ENCODE data around the gene ZFHX3.

Gene ZFHX3

GRCh38 chr16:72894293-72895151, 153.4 kb downstream of the ZFHX3 start:
- H3K27ac ChIP-seq: no peak overlapping the region
- TF ChIP-seq ZFX (IDR thresholded peaks at IDR 0.05): no peak
- TF ChIP-seq, protein P1, sequence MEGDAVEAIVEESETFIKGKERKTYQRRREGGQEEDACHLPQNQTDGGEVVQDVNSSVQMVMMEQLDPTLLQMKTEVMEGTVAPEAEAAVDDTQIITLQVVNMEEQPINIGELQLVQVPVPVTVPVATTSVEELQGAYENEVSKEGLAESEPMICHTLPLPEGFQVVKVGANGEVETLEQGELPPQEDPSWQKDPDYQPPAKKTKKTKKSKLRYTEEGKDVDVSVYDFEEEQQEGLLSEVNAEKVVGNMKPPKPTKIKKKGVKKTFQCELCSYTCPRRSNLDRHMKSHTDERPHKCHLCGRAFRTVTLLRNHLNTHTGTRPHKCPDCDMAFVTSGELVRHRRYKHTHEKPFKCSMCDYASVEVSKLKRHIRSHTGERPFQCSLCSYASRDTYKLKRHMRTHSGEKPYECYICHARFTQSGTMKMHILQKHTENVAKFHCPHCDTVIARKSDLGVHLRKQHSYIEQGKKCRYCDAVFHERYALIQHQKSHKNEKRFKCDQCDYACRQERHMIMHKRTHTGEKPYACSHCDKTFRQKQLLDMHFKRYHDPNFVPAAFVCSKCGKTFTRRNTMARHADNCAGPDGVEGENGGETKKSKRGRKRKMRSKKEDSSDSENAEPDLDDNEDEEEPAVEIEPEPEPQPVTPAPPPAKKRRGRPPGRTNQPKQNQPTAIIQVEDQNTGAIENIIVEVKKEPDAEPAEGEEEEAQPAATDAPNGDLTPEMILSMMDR (conservative IDR thresholded peaks at IDR 0.05): no peak

- TF ChIP-seq, protein P1 (conservative IDR thresholded peaks at IDR 0.05): no peak
- no peak for TF ChIP-seq ZFX (IDR thresholded peaks at IDR 0.05)
Observed at GRCh38 chr16:72891291-72892227, 156.4 kb downstream of the ZFHX3 start.

DNA sequence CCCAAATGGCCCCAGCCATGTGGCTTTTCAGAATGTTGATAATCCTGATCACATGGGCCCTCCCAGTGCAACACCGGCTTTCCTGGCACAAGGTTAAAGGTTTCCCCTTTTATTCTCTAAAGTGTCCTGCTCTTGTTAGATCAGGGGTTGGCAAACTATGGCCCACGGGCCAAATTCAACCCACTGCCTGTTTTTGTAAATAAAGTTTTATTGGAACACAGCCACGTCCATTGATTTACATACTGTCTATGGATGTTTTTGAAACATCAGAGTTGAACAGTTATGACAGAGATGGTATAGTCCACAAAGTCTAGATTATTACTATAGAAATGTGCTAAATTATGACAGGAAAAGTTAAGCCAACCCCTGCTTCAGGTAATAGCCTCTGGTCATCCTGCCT, 157.3 kb downstream of the ZFHX3 start:
- TF ChIP-seq, protein P1 (conservative IDR thresholded peaks at IDR 0.05): no peak
- TF ChIP-seq ZFX (IDR thresholded peaks at IDR 0.05): no peak
- no peak overlapping the region for H3K27ac ChIP-seq

More at GRCh38 chr16:72891291-72892227, 156.4 kb downstream of the ZFHX3 start:
- H3K27ac ChIP-seq: no peak overlapping the region

- no peak overlapping the region for H3K27ac ChIP-seq
- TF ChIP-seq, protein P1 (conservative IDR thresholded peaks at IDR 0.05): no peak
- no peak for TF ChIP-seq ZFX (IDR thresholded peaks at IDR 0.05)
Observed at GRCh38 chr16:72889616-72890582, 158.0 kb downstream of the ZFHX3 start.

- H3K27ac ChIP-seq: no peak overlapping the region
- TF ChIP-seq, protein P1 (conservative IDR thresholded peaks at IDR 0.05): no peak
- TF ChIP-seq ZFX (IDR thresholded peaks at IDR 0.05): no peak
Observed at GRCh38 chr16:72887537-72887936, 160.4 kb downstream of the ZFHX3 start.

DNA sequence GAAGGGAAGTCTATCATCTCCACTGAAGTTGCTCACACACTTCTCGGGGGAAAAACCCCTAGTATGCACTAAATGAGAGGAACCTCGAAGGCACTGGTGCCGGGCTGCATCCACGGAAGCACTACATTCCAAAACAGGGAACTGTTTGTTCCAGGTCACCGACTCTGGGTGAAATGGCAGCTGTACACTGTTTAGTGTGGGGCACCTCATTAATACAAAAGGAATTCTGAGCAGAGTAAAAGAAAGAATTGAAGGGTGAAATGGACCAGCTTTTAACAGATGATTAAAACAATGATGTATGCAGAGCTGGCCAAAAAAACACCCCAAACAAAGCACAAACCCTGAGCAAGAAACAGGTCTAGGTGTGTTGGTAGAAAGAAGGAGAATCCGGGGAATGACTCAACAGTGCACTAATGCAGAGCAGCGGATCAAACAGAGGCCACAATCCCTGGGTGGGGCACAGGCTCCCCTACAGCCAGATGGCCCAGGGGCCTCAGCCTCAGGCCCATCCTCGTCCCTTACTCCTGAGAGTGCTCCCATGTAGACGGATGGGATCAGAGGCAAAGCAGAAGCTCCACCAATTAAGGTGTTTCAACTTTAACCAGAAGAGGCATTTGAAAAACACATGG, 161.5 kb downstream of the ZFHX3 start:
- TF ChIP-seq, protein P1 (conservative IDR thresholded peaks at IDR 0.05): no peak
- no peak for TF ChIP-seq ZFX (IDR thresholded peaks at IDR 0.05)
- no peak overlapping the region for H3K27ac ChIP-seq

All from C4-2B (cell line).